GM21619 (cell line): Measurements from ENCODE around the gene NPFFR1.

Experiments used
- ATAC-seq: cut with Tn5 transposase; IDR thresholded peaks from one replicate; pipeline ENCODE4 v1.9.1; 2021; ENCODE audit not compliant: unreplicated experiment

Gene NPFFR1

GRCh38 chr10:70286616-70287015 lies 2.8 kb upstream of the NPFFR1 start:
- no peak for ATAC-seq

- ATAC-seq: no peak
These were observed 1.6 kb upstream of the NPFFR1 start for GRCh38 chr10:70285476-70285831.

GRCh38 chr10:70284542-70285475 lies 1.0 kb upstream of the NPFFR1 start:
- ATAC-seq: no peak

GRCh38 chr10:70283071-70283444 lies 746 bp downstream of the NPFFR1 start:
- ATAC-seq: no peak

GRCh38 chr10:70281609-70282008 lies 2.2 kb downstream of the NPFFR1 start:
- ATAC-seq: no peak

GRCh38 chr10:70280099-70280498 lies 3.7 kb downstream of the NPFFR1 start:
- ATAC-seq: no peak

- ATAC-seq: no peak
These were observed 6.3 kb downstream of the NPFFR1 start for GRCh38 chr10:70277396-70278030.

- no peak for ATAC-seq
These were observed 9.2 kb downstream of the NPFFR1 start for GRCh38 chr10:70274643-70275042.

- peak; percentile 59 for ATAC-seq
These were observed 10.9 kb downstream of the NPFFR1 start for GRCh38 chr10:70272925-70273316.

GRCh38 chr10:70271996-70272924 lies 11.5 kb downstream of the NPFFR1 start:
- no peak for ATAC-seq

- no peak for ATAC-seq
These were observed 12.9 kb downstream of the NPFFR1 start for GRCh38 chr10:70270952-70271351.

- ATAC-seq: no peak
These were observed 14.1 kb downstream of the NPFFR1 start for GRCh38 chr10:70269741-70270140.

GRCh38 chr10:70268376-70268775 lies 15.4 kb downstream of the NPFFR1 start:
- ATAC-seq: no peak

GRCh38 chr10:70267161-70267933 lies 16.5 kb downstream of the NPFFR1 start:
- no peak for ATAC-seq

- no peak for ATAC-seq
These were observed 17.1 kb downstream of the NPFFR1 start for GRCh38 chr10:70266701-70267100.

GRCh38 chr10:70266056-70266455 lies 17.7 kb downstream of the NPFFR1 start:
- ATAC-seq: no peak

GRCh38 chr10:70265032-70265689 lies 18.6 kb downstream of the NPFFR1 start:
- no peak for ATAC-seq

GRCh38 chr10:70260734-70261133 lies 23.1 kb downstream of the NPFFR1 start:
- no peak for ATAC-seq

- no peak for ATAC-seq
These were observed 23.5 kb downstream of the NPFFR1 start for GRCh38 chr10:70260259-70260658.

GRCh38 chr10:70258216-70258615 lies 25.6 kb downstream of the NPFFR1 start:
- ATAC-seq: no peak
